SU-DHL-6 (cell line): ENCODE data around the gene MBLAC2.

ENCODE experiments used
- H2AFZ ChIP-seq: fragments of 200-600 bp; sonication (generic); 2 replicates; pipeline ENCODE4 v1.6.1; 2014; ENCODE audit warnings: low read depth, mild to moderate bottlenecking, moderate library complexity, mixed read lengths, antibody characterized with exemption, low read length; ENCODE audit not compliant: severe bottlenecking
- H3F3A ChIP-seq: fragments of 200-600 bp; shearing (Covaris generic); 2 replicates; pipeline ENCODE4 v1.6.0; 2016; ENCODE audit warnings: antibody characterized with exemption, mild to moderate bottlenecking; ENCODE audit not compliant: insufficient read depth
- H3K27ac ChIP-seq: fragments of 200-600 bp; sonication (generic); 2 replicates; pipeline ENCODE4 v1.5.1; 2016; ENCODE audit warnings: low read depth, mild to moderate bottlenecking, low read length, moderate library complexity, mixed read lengths
- H3K27me3 ChIP-seq: fragments of 200-600 bp; sonication (generic), shearing (Covaris generic); 2 replicates; pipeline ENCODE4 v1.6.0; 2014; ENCODE audit warnings: mild to moderate bottlenecking, low read length
- H3K36me3 ChIP-seq: fragments of 200-600 bp; sonication (generic); 2 replicates; pipeline ENCODE4 v1.6.1; 2014; ENCODE audit warnings: mild to moderate bottlenecking, low read length, mixed read lengths
- H3K4me2 ChIP-seq: fragments of 300-600, 200-600 bp; shearing (Covaris generic), sonication (generic); 2 replicates; pipeline ENCODE4 v1.6.0; 2014; ENCODE audit warnings: low read length, low read depth, mild to moderate bottlenecking; ENCODE audit not compliant: poor library complexity, severe bottlenecking
- H3K4me3 ChIP-seq: fragments of 200-600 bp; sonication (generic); 2 replicates; pipeline ENCODE4 v1.5.1; 2014; ENCODE audit warnings: antibody characterized with exemption, low read length, mild to moderate bottlenecking, mixed read lengths; ENCODE audit not compliant: insufficient read depth, poor library complexity, severe bottlenecking
- H3K79me2 ChIP-seq: fragments of 200-600 bp; sonication (generic); 2 replicates; pipeline ENCODE4 v1.6.1; 2014; ENCODE audit warnings: mild to moderate bottlenecking, low read length, moderate library complexity; ENCODE audit not compliant: insufficient read depth
- H3K9ac ChIP-seq: fragments of 200-600 bp; sonication (generic); 2 replicates; pipeline ENCODE4 v1.7.0; 2014; ENCODE audit warnings: mild to moderate bottlenecking, low read length
- H3K9me2 ChIP-seq: fragments of 200-600 bp; sonication (generic); replicated peaks from 2 replicates; pipeline ENCODE4 v1.6.1; 2014; ENCODE audit warnings: low read length; ENCODE audit not compliant: insufficient read depth
- H3K9me3 ChIP-seq: fragments of 200-600 bp; sonication (generic); 2 replicates; pipeline ENCODE4 v1.6.1; 2014; ENCODE audit warnings: low read length, mixed read lengths; ENCODE audit not compliant: insufficient read depth
- H4K20me1 ChIP-seq: fragments of 200-600 bp; sonication (generic); 2 replicates; pipeline ENCODE4 v1.6.1; 2014; ENCODE audit warnings: low read depth, mild to moderate bottlenecking, antibody characterized with exemption, low read length, moderate library complexity, mixed read lengths
- CTCF ChIP-seq: fragments of 200-600 bp; sonication (generic); IDR thresholded peaks from one replicate; pipeline ENCODE4 v1.5.1; 2017; ENCODE audit warnings: antibody characterized with exemption, mild to moderate bottlenecking, low read length, moderate library complexity; ENCODE audit not compliant: insufficient read depth, poor library complexity, severe bottlenecking
- EZH2phosphoT487 ChIP-seq: fragments of 200-600 bp; sonication (generic), shearing (Covaris generic); conservative IDR thresholded peaks from 2 replicates; pipeline ENCODE4 v1.6.1; 2018; ENCODE audit warnings: mild to moderate bottlenecking, antibody characterized with exemption, low read length, moderate library complexity, mixed read lengths

Gene MBLAC2

DNA sequence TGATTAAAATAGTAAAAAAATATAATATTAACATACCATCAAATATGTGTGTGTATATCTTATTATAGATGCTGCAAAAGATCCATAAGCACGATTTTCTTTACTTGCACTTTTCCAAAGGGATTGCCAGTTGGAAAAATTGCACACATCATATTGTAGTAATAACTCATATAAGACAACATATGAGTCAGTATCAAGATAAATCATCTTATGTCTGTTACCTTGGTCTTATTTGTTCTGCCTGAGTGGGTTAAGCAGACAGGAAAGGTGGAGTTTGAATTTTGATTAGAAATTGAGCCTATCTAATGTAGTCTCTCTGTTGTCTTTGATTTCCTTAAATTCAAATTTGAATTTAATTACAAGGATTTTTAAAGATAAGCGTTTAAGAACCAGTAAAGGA lies 30.2 kb upstream of the MBLAC2 start:
- Histone ChIP-seq H3K9ac (no peak overlapping the region), H3F3A (0 out of 2 replicates have a peak, but pooled peaks cover 3% of the 10 kb centered on the region), H3K9me3 (no peaks in the 10 kb centered on the region), H3K4me2 (no peak overlapping the region), H3K4me3 (no peak overlapping the region), H3K9me2 (no peaks in the 10 kb centered on the region), H2AFZ (no peak overlapping the region), H3K27ac (no peak overlapping the region), H3K79me2 (no peaks in the 10 kb centered on the region), H3K36me3 (peaks cover 22% of the 10 kb centered on the region; the same call in 1 of the 2 replicates), H4K20me1 (no peaks in the 10 kb centered on the region; the same call in 1 of the 2 replicates), H3K27me3 (no peaks in the 10 kb centered on the region)
- TF ChIP-seq EZH2phosphoT487, result no peak
- no peak for TF ChIP-seq CTCF

- Histone ChIP-seq H3K27ac (no peak overlapping the region), H3K9me3 (no peaks in the 10 kb centered on the region), H3K9ac (no peak overlapping the region), H4K20me1 (no peaks in the 10 kb centered on the region; the same call in 1 of the 2 replicates), H3K9me2 (no peaks in the 10 kb centered on the region), H3F3A (0 out of 2 replicates have a peak, but pooled peaks cover 3% of the 10 kb centered on the region), H3K4me2 (no peak overlapping the region), H3K27me3 (no peaks in the 10 kb centered on the region), H3K36me3 (peaks cover 26% of the 10 kb centered on the region; the same call in 1 of the 2 replicates), H3K4me3 (no peak overlapping the region), H3K79me2 (no peaks in the 10 kb centered on the region), H2AFZ (no peak overlapping the region)
- no peak for TF ChIP-seq CTCF
- no peak for TF ChIP-seq EZH2phosphoT487
Measured at GRCh38 chr5:90503596-90503995, 29.0 kb upstream of the MBLAC2 start.

- H3K36me3 ChIP-seq, result peaks cover 49% of the 10 kb centered on the region
Measured at GRCh38 chr5:90495146-90495545, 20.6 kb upstream of the MBLAC2 start.

More at GRCh38 chr5:90495146-90495545, 20.6 kb upstream of the MBLAC2 start:
- Histone ChIP-seq H3K9ac (no peak overlapping the region), H3K27me3 (no peaks in the 10 kb centered on the region), H3K79me2 (no peaks in the 10 kb centered on the region), H2AFZ (no peak overlapping the region), H3K9me2 (no peaks in the 10 kb centered on the region), H3K27ac (no peak overlapping the region), H3K9me3 (no peaks in the 10 kb centered on the region), H3F3A (no peaks in the 10 kb centered on the region), H3K4me2 (no peak overlapping the region), H3K4me3 (no peak overlapping the region), H4K20me1 (no peaks in the 10 kb centered on the region; the same call in 1 of the 2 replicates)
- TF ChIP-seq EZH2phosphoT487, result no peak
- no peak for TF ChIP-seq CTCF
